Mesenchymal stem cell (in vitro differentiated cells and primary cell): ENCODE results near the gene SLC2A1.
A peak's percentile ranks its signal among the peaks of the same experiment; 100 is the strongest.
"Not testable (repeated sequence)": the region's sequence is repeated elsewhere in the genome, so short reads cannot be mapped to it uniquely, and the experiment has no call there.

Experiments used
- DNase-seq: peaks from one replicate; pipeline ENCODE4 v3.0.0-alpha.2; 2013
- H2AFZ ChIP-seq: one replicate; pipeline ENCODE4 v1.6.1; 2013; ENCODE audit warnings: low read depth, mild to moderate bottlenecking, control low read depth, inconsistent platforms, low read length, moderate library complexity
- H2AK5ac ChIP-seq: 2 replicates; pipeline ENCODE4 v1.6.1; 2013; ENCODE audit warnings: low read length, moderate library complexity, mild to moderate bottlenecking, inconsistent platforms; ENCODE audit not compliant: severe bottlenecking
- H2BK120ac ChIP-seq: one replicate; pipeline ENCODE4 v1.6.1; 2013; ENCODE audit warnings: low read depth, mild to moderate bottlenecking, inconsistent platforms, low read length, moderate library complexity
- H2BK12ac ChIP-seq, 2 experiments: one replicate each; pipeline ENCODE4 v1.6.1; 2013; ENCODE audit warnings: inconsistent platforms in 2 of 2, low read length in 2 of 2, mild to moderate bottlenecking in 2 of 2, moderate library complexity in 2 of 2, control low read depth in 1 of 2
- H2BK15ac ChIP-seq: one replicate; pipeline ENCODE4 v1.6.1; 2013; ENCODE audit warnings: mild to moderate bottlenecking, low read depth, inconsistent platforms; ENCODE audit not compliant: poor library complexity, severe bottlenecking
- H2BK5ac ChIP-seq: 2 replicates; pipeline ENCODE4 v1.6.1; 2013; ENCODE audit warnings: low read depth, mild to moderate bottlenecking, low read length, control low read depth, inconsistent platforms; ENCODE audit not compliant: poor library complexity, severe bottlenecking
- H3K14ac ChIP-seq, 2 experiments: one replicate each; pipeline ENCODE4 v1.6.1; 2013; ENCODE audit warnings: inconsistent platforms in 2 of 2, low read length in 2 of 2, control low read depth in 1 of 2, mild to moderate bottlenecking in 1 of 2, moderate library complexity in 1 of 2
- H3K18ac ChIP-seq, 2 experiments: one replicate each; pipeline ENCODE4 v1.6.1; 2013; ENCODE audit warnings: inconsistent platforms in 2 of 2, low read length in 2 of 2, control low read depth in 1 of 2, low read depth in 1 of 2, mild to moderate bottlenecking in 1 of 2
- H3K23ac ChIP-seq, 2 experiments: one replicate each; pipeline ENCODE4 v1.6.1; 2013; ENCODE audit warnings: inconsistent platforms in 2 of 2, low read length in 2 of 2, mild to moderate bottlenecking in 2 of 2, moderate library complexity in 2 of 2, control low read depth in 1 of 2
- H3K27ac ChIP-seq: 2 replicates; pipeline ENCODE4 v1.5.1; 2013; ENCODE audit warnings: mild to moderate bottlenecking, moderate library complexity, low read length, control low read depth, inconsistent platforms; ENCODE audit not compliant: poor library complexity, severe bottlenecking
- H3K27me3 ChIP-seq, 2 experiments: 2 replicates each; pipeline versions ENCODE4 v1.6.1 to v1.7.0; 2013; ENCODE audit warnings: low read length in 2 of 2, mild to moderate bottlenecking in 2 of 2, moderate library complexity in 2 of 2, control low read depth in 1 of 2, inconsistent platforms in 1 of 2; ENCODE audit not compliant: control insufficient read depth in 1 of 2, insufficient read depth in 1 of 2
- H3K36me3 ChIP-seq, 2 experiments: 2 replicates each; pipeline versions ENCODE4 v1.6.1 to v1.7.0; 2013; ENCODE audit warnings: low read length in 2 of 2, control low read depth in 1 of 2, inconsistent platforms in 1 of 2, low read depth in 1 of 2, mild to moderate bottlenecking in 1 of 2; ENCODE audit not compliant: insufficient read depth in 2 of 2, control insufficient read depth in 1 of 2
- H3K4ac ChIP-seq, 2 experiments: one replicate each; pipeline ENCODE4 v1.6.1; 2013; ENCODE audit warnings: inconsistent platforms in 2 of 2, low read length in 2 of 2, mild to moderate bottlenecking in 2 of 2, moderate library complexity in 2 of 2, control low read depth in 1 of 2, low read depth in 1 of 2
- H3K4me1 ChIP-seq: 2 replicates; pipeline ENCODE4 v1.6.1; 2013; ENCODE audit warnings: low read depth, low read length, control low read depth; ENCODE audit not compliant: control insufficient read depth, insufficient read depth
- H3K4me2 ChIP-seq: 2 replicates; pipeline ENCODE4 v1.6.1; 2013; ENCODE audit warnings: low read length, mild to moderate bottlenecking, inconsistent platforms; ENCODE audit not compliant: poor library complexity, severe bottlenecking
- H3K4me3 ChIP-seq, 2 experiments: 2 replicates each; pipeline versions ENCODE4 v1.5.1 to v1.7.0; 2013; ENCODE audit warnings: low read length in 2 of 2, mild to moderate bottlenecking in 2 of 2, control low read depth in 1 of 2, low read depth in 1 of 2; ENCODE audit not compliant: insufficient read depth in 1 of 2
- H3K79me1 ChIP-seq: replicated peaks from 2 replicates; pipeline ENCODE4 v1.6.1; 2013; ENCODE audit warnings: mild to moderate bottlenecking, control low read depth, low read length, inconsistent platforms; ENCODE audit not compliant: poor library complexity, severe bottlenecking
- H3K9ac ChIP-seq: 2 replicates; pipeline ENCODE4 v1.7.0; 2013; ENCODE audit warnings: mild to moderate bottlenecking, low read length, moderate library complexity
- H3K9me3 ChIP-seq: 2 replicates; pipeline ENCODE4 v1.7.0; 2013; ENCODE audit warnings: mild to moderate bottlenecking, low read length; ENCODE audit not compliant: control insufficient read depth
- H4K8ac ChIP-seq: one replicate; pipeline ENCODE4 v1.6.1; 2013; ENCODE audit warnings: inconsistent platforms, mild to moderate bottlenecking, low read length, moderate library complexity
- H4K91ac ChIP-seq: one replicate; pipeline ENCODE4 v1.6.1; 2013; ENCODE audit warnings: mild to moderate bottlenecking, low read length, inconsistent platforms
- WGBS: methylation state at CpG from one replicate; pipeline ENCODE4 v1.1.7; 2013; ENCODE audit warnings: mixed read lengths; 5-methylcytosine and 5-hydroxymethylcytosine counted together

SLC2A1 gene

DNA sequence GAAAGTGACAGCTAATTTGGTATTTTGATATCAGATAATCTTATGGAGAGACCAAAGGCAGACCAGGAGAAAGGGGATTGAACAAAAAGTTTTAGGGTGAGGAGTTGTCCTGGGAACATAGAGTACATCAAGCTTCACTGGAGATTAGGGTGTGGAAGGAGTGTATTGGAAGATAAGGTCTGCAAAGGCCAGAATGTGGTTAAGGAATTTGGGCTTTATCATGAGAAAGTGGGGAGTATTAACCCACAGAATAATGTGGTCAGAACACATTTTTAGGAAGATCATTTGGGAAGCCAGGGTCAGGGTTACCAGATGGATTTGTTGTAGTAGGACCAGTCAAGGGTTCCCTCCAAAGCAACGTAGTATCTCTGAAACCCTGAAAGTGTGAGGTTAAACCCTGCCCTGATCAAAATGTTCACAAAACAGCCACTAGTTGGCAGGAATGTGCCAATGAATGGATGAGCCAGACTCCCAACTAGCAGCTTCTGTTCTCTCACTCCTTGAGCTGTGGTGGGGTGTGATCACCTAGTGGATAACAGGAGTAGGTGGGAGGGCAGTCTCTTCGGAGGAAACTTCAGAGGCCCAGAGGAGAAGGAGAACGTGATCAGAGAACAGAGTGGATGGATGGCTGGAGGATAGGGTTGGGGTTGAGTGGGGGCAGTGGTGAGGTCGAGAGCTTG, 35.8 kb downstream of the SLC2A1 start:
- Histone ChIP-seq H2BK5ac (no peak overlapping the region), H4K91ac (no peak overlapping the region), H3K27ac (peak overlapping the region; percentile 30), H3K79me1 (peaks cover 8% of the 10 kb centered on the region), H2BK120ac (no peak overlapping the region), H2AFZ (no peak overlapping the region), H4K8ac (peak overlapping the region; percentile 19), H3K27me3 (no peaks in the 10 kb centered on the region), H3K4ac (peak overlapping the region in 1 of 2 experiments; percentile 49), H3K9ac (no peak overlapping the region), H3K18ac (no peak overlapping the region), H3K4me3 (no peak overlapping the region), H2AK5ac (peak overlapping the region; percentile 47), H3K36me3 (peaks cover 15 to 23% of the 10 kb centered on the region in 2 experiments), H2BK15ac (no peak overlapping the region), H3K9me3 (no peaks in the 10 kb centered on the region), H3K4me2 (no peak overlapping the region), H2BK12ac (peak overlapping the region in 1 of 2 experiments; percentile 42), H3K23ac (no peak overlapping the region), H3K4me1 (peaks cover 14% of the 10 kb centered on the region), H3K14ac (no peak overlapping the region)
- peak; percentile 79 for DNase-seq
- WGBS = 11% methylated on average over 2 of the region's 4 CpGs

DNA sequence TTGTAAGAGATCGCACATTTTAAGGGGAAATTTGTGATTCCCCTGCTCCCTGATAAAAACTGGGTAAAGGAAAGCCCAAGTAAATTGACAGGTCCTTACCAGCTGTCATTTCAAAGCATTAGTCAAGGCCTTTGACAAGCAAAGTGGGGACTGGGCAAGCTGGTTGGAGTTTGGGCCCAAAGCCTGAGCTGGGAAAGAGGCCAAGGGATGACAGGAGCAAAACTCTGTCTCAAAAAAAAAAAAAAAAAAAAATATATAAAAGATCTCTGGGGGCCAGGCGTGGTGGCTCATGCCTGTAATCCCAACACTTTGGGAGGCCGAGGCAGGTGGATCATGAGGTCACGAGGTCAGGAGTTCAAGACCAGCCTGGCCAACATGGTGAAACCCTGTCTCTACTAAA, 36.9 kb downstream of the SLC2A1 start:
- Histone ChIP-seq H2BK120ac (no peak overlapping the region), H3K4me1 (peaks cover 8% of the 10 kb centered on the region), H3K27ac (no peak overlapping the region), H3K27me3 (no peaks in the 10 kb centered on the region), H2AFZ (no peak overlapping the region), H3K9me3 (no peaks in the 10 kb centered on the region), H3K4me3 (no peak overlapping the region), H2BK5ac (no peak overlapping the region), H3K14ac (no peak overlapping the region), H2AK5ac (no peak overlapping the region), H2BK15ac (no peak overlapping the region), H3K4me2 (no peak overlapping the region), H3K36me3 (peaks cover 4 to 13% of the 10 kb centered on the region in 2 experiments), H3K79me1 (peaks cover 5% of the 10 kb centered on the region), H3K4ac (no peak overlapping the region), H4K91ac (no peak overlapping the region), H2BK12ac (no peak overlapping the region), H4K8ac (no peak overlapping the region), H3K9ac (no peak overlapping the region), H3K23ac (no peak overlapping the region), H3K18ac (no peak overlapping the region)
- WGBS = 92% methylated on average over 4 of the region's 4 CpGs
- no peak for DNase-seq

DNA sequence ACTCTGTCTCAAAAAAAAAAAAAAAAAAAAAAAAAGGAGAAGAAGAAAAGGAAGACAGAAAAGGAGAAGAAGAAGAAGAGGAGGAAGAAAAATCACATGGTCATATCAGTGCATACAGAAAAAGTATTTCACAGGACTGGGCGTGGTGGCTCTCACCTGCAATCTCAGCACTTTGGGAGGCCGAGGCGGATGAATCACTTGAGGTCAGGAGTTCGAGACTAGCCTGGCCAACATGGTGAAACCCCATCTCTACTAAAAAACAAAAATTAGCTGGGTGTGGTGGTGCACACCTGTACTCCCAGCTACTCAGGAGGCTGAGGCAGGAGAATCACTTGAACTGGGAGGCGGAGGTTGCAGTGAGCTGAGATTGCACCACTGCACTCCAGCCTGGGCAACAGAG, 39.0 kb downstream of the SLC2A1 start:
- not testable (repeated sequence) for H3K23ac ChIP-seq, H3K9me3 ChIP-seq, H4K91ac ChIP-seq, DNase-seq, H2AFZ ChIP-seq, H2BK5ac ChIP-seq, H3K4me1 ChIP-seq, H3K4ac ChIP-seq, H2AK5ac ChIP-seq, H3K14ac ChIP-seq, H3K36me3 ChIP-seq, H3K4me3 ChIP-seq, H3K79me1 ChIP-seq, H3K27ac ChIP-seq, H2BK120ac ChIP-seq, H3K18ac ChIP-seq, H2BK12ac ChIP-seq, H4K8ac ChIP-seq, H3K9ac ChIP-seq, H3K4me2 ChIP-seq, H2BK15ac ChIP-seq
- peaks cover 0 to 11% of the 10 kb centered on the region in 2 experiments for H3K27me3 ChIP-seq
- 100% methylated on average over 3 of the region's 5 CpGs for WGBS

DNA sequence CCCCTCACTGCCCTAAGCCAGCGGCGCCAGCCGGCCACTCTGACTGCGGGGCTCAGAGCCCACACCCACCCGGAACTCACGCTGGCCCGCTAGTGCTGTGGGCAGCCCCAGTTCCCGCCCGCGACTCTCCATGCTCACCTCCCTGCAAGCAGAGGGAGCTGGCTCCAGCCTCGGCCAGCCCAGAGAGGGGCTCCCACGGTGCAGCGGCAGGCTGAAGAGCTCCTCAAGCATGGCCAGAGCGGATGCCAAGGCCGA, 41.5 kb downstream of the SLC2A1 start:
- Histone ChIP-seq H2AFZ (no peak overlapping the region), H3K18ac (no peak overlapping the region), H2BK12ac (no peak overlapping the region), H3K9me3 (peaks cover 3% of the 10 kb centered on the region), H3K9ac (no peak overlapping the region), H4K8ac (no peak overlapping the region), H3K14ac (no peak overlapping the region), H2AK5ac (no peak overlapping the region), H3K79me1 (no peaks in the 10 kb centered on the region), H2BK5ac (no peak overlapping the region), H3K23ac (no peak overlapping the region), H2BK120ac (no peak overlapping the region), H3K4me2 (no peak overlapping the region), H3K27ac (no peak overlapping the region), H3K4me1 (no peaks in the 10 kb centered on the region), H3K4ac (no peak overlapping the region), H3K36me3 (no peaks in the 10 kb centered on the region), H3K27me3 (peaks cover 0 to 11% of the 10 kb centered on the region in 2 experiments), H2BK15ac (no peak overlapping the region), H4K91ac (no peak overlapping the region), H3K4me3 (no peak overlapping the region)
- DNase-seq = no peak
- WGBS = 98% methylated on average over 15 of the region's 15 CpGs
